Vagina (tissue), 2 donors: Measurements from ENCODE around the gene DLX1.

Source experiments
- CTCF ChIP-seq, 3 experiments: fragments of 450-650 bp in 2 of 3; fragments of 200-600 bp in 1 of 3; sonication (generic) in 1 of 3; IDR thresholded peaks; one replicate each; pipeline ENCODE4 v1.5.1; 2017 to 2019; ENCODE audit warnings: antibody characterized with exemption in 3 of 3, mild to moderate bottlenecking in 2 of 3, moderate library complexity in 2 of 3
- POLR2A ChIP-seq, 2 donors: fragments of 450-650 bp; IDR thresholded peaks; one replicate each; pipeline ENCODE4 v1.6.1; 2017; ENCODE audit warnings: antibody characterized with exemption in 2 of 2, mild to moderate bottlenecking in 2 of 2, moderate library complexity in 2 of 2

- TF ChIP-seq POLR2A (IDR thresholded peaks at IDR 0.05) (no peak), CTCF (IDR thresholded peaks at IDR 0.05) (no peak)
These were observed 47.2 kb upstream of the DLX1 start for GRCh38 chr2:172038121-172038520.
